Neural crest cell (in vitro differentiated cells): ENCODE measurements around the gene HJURP. TPM values are rescaled to one million over a fixed set of nuclear protein-coding genes. Genes with fewer than 3 reads are reported as not detected.
A peak's percentile ranks its signal among the peaks of the same experiment; 100 is the strongest.

Experiments used
- DNase-seq: peaks from one replicate; pipeline ENCODE4 v3.0.0; 2021; ENCODE audit warnings: low read depth, mixed read lengths, low spot score
- H3K27ac Mint-ChIP-seq: one replicate; pipeline ENCODE4 v1.8.0; 2021; ENCODE audit warnings: mild to moderate bottlenecking, mixed read lengths; ENCODE audit not compliant: unreplicated experiment
- H3K27me3 Mint-ChIP-seq: 2 replicates; pipeline ENCODE4 v1.8.0; 2021; ENCODE audit warnings: low read depth, mild to moderate bottlenecking, mixed read lengths
- H3K36me3 Mint-ChIP-seq: 2 replicates; pipeline ENCODE4 v1.8.0; 2021; ENCODE audit warnings: low read depth, mild to moderate bottlenecking, mixed read lengths
- H3K4me1 Mint-ChIP-seq: 2 replicates; pipeline ENCODE4 v1.8.0; 2021; ENCODE audit warnings: mixed read lengths
- H3K4me3 Mint-ChIP-seq: one replicate; pipeline ENCODE4 v1.8.0; 2021; ENCODE audit warnings: mild to moderate bottlenecking, mixed read lengths
- H3K9me3 Mint-ChIP-seq: 2 replicates; pipeline ENCODE4 v1.8.0; 2021; ENCODE audit warnings: mixed read lengths
- CTCF ChIP-seq: fragments of 200-600 bp; sonication (generic); conservative IDR thresholded peaks from 2 replicates; pipeline ENCODE4 v1.5.0; 2021; ENCODE audit warnings: antibody characterized with exemption, mild to moderate bottlenecking
- total RNA-seq: library from RNA; stranded (reverse); gene quantifications from 2 replicates; pipeline ENCODE4 v1.2.1, GENCODE V29; 2021

The HJURP gene
- total RNA-seq, 1 donor from 2014 or later = 63.6 TPM

- Mint-ChIP-seq H3K36me3 (peaks cover 49% of the 10 kb centered on the region), H3K27me3 (no peaks in the 10 kb centered on the region), H3K27ac (peak overlapping the region; percentile 85), H3K4me1 (peaks cover 19% of the 10 kb centered on the region), H3K9me3 (no peaks in the 10 kb centered on the region), H3K4me3 (no peak overlapping the region)
- no peak for TF ChIP-seq CTCF
- no peak for DNase-seq
Observed at GRCh38 chr2:233838726-233839446, 15.4 kb downstream of the HJURP start.

GRCh38 chr2:233838251-233838650 lies 16.1 kb downstream of the HJURP start:
- Mint-ChIP-seq H3K4me1 (peaks cover 23% of the 10 kb centered on the region), H3K36me3 (peaks cover 44% of the 10 kb centered on the region), H3K27me3 (no peaks in the 10 kb centered on the region), H3K9me3 (no peaks in the 10 kb centered on the region), H3K27ac (peak overlapping the region; percentile 85), H3K4me3 (no peak overlapping the region)
- no peak for TF ChIP-seq CTCF
- no peak for DNase-seq

- peaks cover 27% of the 10 kb centered on the region for H3K4me1 Mint-ChIP-seq
- H3K36me3 Mint-ChIP-seq = peaks cover 43% of the 10 kb centered on the region
- DNase-seq = no peak
- TF ChIP-seq CTCF = no peak
- no peaks in the 10 kb centered on the region for H3K9me3 Mint-ChIP-seq
- H3K27ac Mint-ChIP-seq = no peak overlapping the region
- H3K27me3 Mint-ChIP-seq = no peaks in the 10 kb centered on the region
- H3K4me3 Mint-ChIP-seq = no peak overlapping the region
Observed at GRCh38 chr2:233837694-233838229, 16.6 kb downstream of the HJURP start.

DNA sequence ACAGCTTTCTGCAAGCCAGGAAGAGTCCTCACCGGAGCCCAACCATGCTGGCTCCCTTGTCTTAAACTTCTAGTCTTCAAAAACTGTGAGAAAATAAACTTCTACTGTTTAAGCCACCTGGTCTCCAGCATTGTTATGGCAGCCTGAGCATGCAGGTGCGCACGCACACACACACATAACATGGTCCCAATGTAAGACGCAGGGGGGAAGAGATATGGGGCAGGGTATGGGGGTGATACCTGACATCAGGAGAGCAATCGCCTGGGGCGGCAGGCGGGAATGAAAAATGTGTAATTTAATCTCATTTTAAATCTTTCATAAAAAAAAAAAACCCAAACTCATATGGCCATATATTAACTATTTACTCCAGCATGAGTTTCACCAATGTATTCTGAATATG lies 18.0 kb downstream of the HJURP start:
- Mint-ChIP-seq H3K27me3 (no peaks in the 10 kb centered on the region), H3K9me3 (no peaks in the 10 kb centered on the region), H3K36me3 (peaks cover 33% of the 10 kb centered on the region), H3K27ac (no peak overlapping the region), H3K4me1 (peaks cover 32% of the 10 kb centered on the region), H3K4me3 (no peak overlapping the region)
- DNase-seq = no peak
- TF ChIP-seq CTCF = no peak

DNA sequence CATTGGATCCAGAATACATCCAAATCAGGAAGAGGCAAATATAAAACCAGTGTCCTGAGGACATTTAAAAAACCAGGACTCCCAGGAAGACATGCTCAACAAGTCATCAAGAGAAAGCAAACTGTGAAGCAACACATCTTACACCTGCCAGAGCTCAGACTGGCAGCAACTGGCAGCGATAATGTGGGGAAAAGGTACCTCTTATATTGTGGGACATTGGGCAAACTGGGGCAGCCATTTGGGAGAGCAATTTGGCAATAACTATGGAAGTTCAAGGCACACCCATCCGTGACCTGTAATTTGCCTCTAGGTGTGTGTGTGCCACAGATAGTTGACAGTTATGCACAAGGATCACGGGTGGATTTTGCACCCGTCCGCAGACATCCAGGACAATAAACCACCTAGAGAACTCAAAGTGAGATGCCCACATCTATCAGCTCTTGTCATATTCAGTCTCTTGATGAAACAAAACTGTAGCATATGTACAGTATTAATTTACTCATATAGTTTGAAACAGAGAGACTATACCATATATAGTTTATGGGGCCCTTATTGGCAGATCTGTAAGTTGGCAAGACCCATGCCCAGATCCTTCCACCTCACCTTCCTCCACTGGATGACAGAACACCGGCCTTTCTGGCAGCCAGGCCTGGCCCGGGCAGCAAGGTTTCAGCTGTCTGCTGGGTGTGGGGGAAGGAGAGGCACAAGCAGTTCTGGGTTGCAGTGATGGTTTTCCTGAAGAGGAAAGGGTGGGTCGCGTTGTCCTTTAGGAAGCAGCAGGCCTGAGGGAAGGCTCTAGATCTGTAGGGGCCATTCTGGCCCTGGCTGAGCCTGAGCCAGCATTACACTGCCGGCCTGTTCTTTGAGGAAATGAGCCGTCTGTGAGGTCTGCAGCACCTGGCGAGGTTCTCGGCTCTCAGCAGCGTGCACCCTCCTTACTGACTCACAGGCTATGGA lies 18.8 kb downstream of the HJURP start:
- Mint-ChIP-seq H3K36me3 (peaks cover 33% of the 10 kb centered on the region), H3K4me3 (no peak overlapping the region), H3K9me3 (no peaks in the 10 kb centered on the region), H3K27ac (no peak overlapping the region), H3K4me1 (peaks cover 27% of the 10 kb centered on the region), H3K27me3 (no peaks in the 10 kb centered on the region)
- DNase-seq = no peak
- no peak for TF ChIP-seq CTCF
